Endothelial cell of umbilical vein (primary cell): ENCODE data around the gene DUSP15. TPM values are rescaled to one million over a fixed set of nuclear protein-coding genes. Genes with fewer than 3 reads are reported as not detected.

Experiments used
- BruUV-seq: library from RNA; stranded (reverse); fragments of 400-500 nt; replicated peaks from 2 replicates; lab custom pipeline; 2021; lab: Mats Ljungman, UMichigan
- CTCF ChIA-PET: fragments of 300-600, 350-600 bp; sonication (Branson Sonifier 250); formaldehyde crosslinking; loops from one replicate; lab custom pipeline; 2021; ENCODE audit warnings: antibody characterized with exemption, inconsistent platforms; lab: Charles Lee
- POLR2A ChIA-PET: fragments of 300-600, 350-600 bp; sonication (Branson Sonifier 250); formaldehyde crosslinking; loops from one replicate; lab custom pipeline; 2021; ENCODE audit warnings: antibody characterized with exemption, inconsistent platforms; lab: Charles Lee
- DNase-seq: peaks from one replicate; pipeline ENCODE4 v3.0.0-alpha.2; 2011; ENCODE audit warnings: low read depth, low spot score
- FAIRE-seq: peaks from 2 replicates; lab custom pipeline; 2011; peaks lifted over from hg19 to GRCh38; lab: Jason Lieb, UNC
- H2AFZ ChIP-seq: 2 replicates; pipeline ENCODE4 v1.6.0; 2012; ENCODE audit warnings: low read depth, low read length, control low read depth, inconsistent platforms
- H3K27ac ChIP-seq: 2 replicates; pipeline ENCODE4 v1.5.1; 2011; ENCODE audit warnings: low read depth, mild to moderate bottlenecking, control low read depth, low read length, moderate library complexity; ENCODE audit not compliant: insufficient read depth
- H3K27me3 ChIP-seq, 2 experiments: 2 replicates each; pipeline versions ENCODE4 v1.6.0 to v1.6.1; 2011; ENCODE audit warnings: low read length in 2 of 2, mixed read lengths in 1 of 2; ENCODE audit not compliant: control insufficient read depth in 2 of 2, insufficient read depth in 2 of 2
- H3K36me3 ChIP-seq, 2 experiments: 2 replicates in 1 of 2; 3 replicates in 1 of 2; pipeline ENCODE4 v1.5.1; 2011; ENCODE audit warnings: low read length in 2 of 2, mild to moderate bottlenecking in 1 of 2, moderate library complexity in 1 of 2; ENCODE audit not compliant: control insufficient read depth in 2 of 2, insufficient read depth in 2 of 2; ENCODE audit errors: extremely low read depth in 1 of 2
- H3K4me1 ChIP-seq: 3 replicates; pipeline ENCODE4 v1.5.1; 2011; ENCODE audit warnings: mild to moderate bottlenecking, low read length; ENCODE audit not compliant: control insufficient read depth, insufficient read depth; ENCODE audit errors: extremely low read depth
- H3K4me2 ChIP-seq: 2 replicates; pipeline ENCODE4 v1.6.1; 2011; ENCODE audit warnings: low read length, control low read depth, mixed read lengths; ENCODE audit not compliant: insufficient read depth
- H3K4me3 ChIP-seq, 3 experiments: fragments of 200-600 bp in 1 of 3; sonication (generic), shearing (Covaris generic) in 1 of 3; replicated peaks in 1 of 3; 2 replicates each; pipeline ENCODE4 v1.5.1; 2011 to 2016; ENCODE audit warnings: control low read depth in 3 of 3, low read length in 3 of 3, mild to moderate bottlenecking in 2 of 3, inconsistent platforms in 1 of 3, low read depth in 1 of 3, moderate library complexity in 1 of 3; ENCODE audit not compliant: insufficient read depth in 1 of 3
- H3K79me2 ChIP-seq: 2 replicates; pipeline ENCODE4 v1.6.0; 2012; ENCODE audit warnings: low read length, inconsistent platforms; ENCODE audit not compliant: control insufficient read depth, insufficient read depth
- H3K9ac ChIP-seq: replicated peaks from 2 replicates; pipeline ENCODE3; 2011; ENCODE audit warnings: low read length, control low read depth; ENCODE audit not compliant: insufficient read depth; ENCODE audit errors: extremely low read depth
- H3K9me1 ChIP-seq: replicated peaks from 3 replicates; pipeline ENCODE4 v1.6.0; 2011; ENCODE audit warnings: mild to moderate bottlenecking, low read length; ENCODE audit not compliant: control insufficient read depth, insufficient read depth; ENCODE audit errors: extremely low read depth
- H3K9me3 ChIP-seq: replicated peaks from 2 replicates; pipeline ENCODE4 v1.5.1; 2012; ENCODE audit warnings: low read length, inconsistent platforms; ENCODE audit not compliant: control insufficient read depth, insufficient read depth
- H4K20me1 ChIP-seq: replicated peaks from 2 replicates; pipeline ENCODE3; 2011; ENCODE audit warnings: mild to moderate bottlenecking, low read length; ENCODE audit not compliant: control insufficient read depth, insufficient read depth; ENCODE audit errors: extremely low read depth
- CTCF ChIP-seq, 2 donors: IDR thresholded peaks; 1 replicate in 1 of 2; 2 replicates in 1 of 2; pipeline ENCODE4 v1.5.1; 2011; ENCODE audit warnings: low read length in 2 of 2, mild to moderate bottlenecking in 2 of 2, moderate library complexity in 2 of 2, control low read depth in 1 of 2, inconsistent platforms in 1 of 2, low read depth in 1 of 2; ENCODE audit not compliant: insufficient read depth in 1 of 2; ENCODE audit errors: extremely low read depth in 1 of 2
- EZH2 ChIP-seq: IDR thresholded peaks from 2 replicates; pipeline ENCODE4 v1.6.1; 2012; ENCODE audit warnings: borderline replicate concordance, low read depth, mild to moderate bottlenecking, moderate library complexity, low read length, inconsistent platforms; ENCODE audit not compliant: severe bottlenecking
- FOS ChIP-seq: IDR thresholded peaks from 2 replicates; pipeline ENCODE4 v1.6.1; 2011; ENCODE audit warnings: mild to moderate bottlenecking, low read length, moderate library complexity, borderline replicate concordance; ENCODE audit not compliant: insufficient read depth
- GATA2 ChIP-seq: IDR thresholded peaks from 2 replicates; pipeline ENCODE4 v1.7.0; 2011; ENCODE audit warnings: low read depth, mild to moderate bottlenecking, moderate library complexity, mixed read lengths, low read length; ENCODE audit not compliant: insufficient read length, insufficient read depth
- MYC ChIP-seq: IDR thresholded peaks from one replicate; pipeline ENCODE4 v1.6.1; 2011; ENCODE audit warnings: mild to moderate bottlenecking, low read depth, low read length
- POLR2A ChIP-seq: IDR thresholded peaks from 2 replicates; pipeline ENCODE4 v1.6.1; 2012; ENCODE audit warnings: low read depth, mild to moderate bottlenecking, control low read depth, low read length
- POLR2AphosphoS5 ChIP-seq: IDR thresholded peaks from 2 replicates; pipeline ENCODE4 v1.6.1; 2012; ENCODE audit warnings: low read depth, mild to moderate bottlenecking, control low read depth, low read length, moderate library complexity; ENCODE audit not compliant: insufficient read depth
- dilution Hi-C: fragments of 300-500 bp; cut with MboI; formaldehyde crosslinking; loops from one replicate; pipeline ENCODE4 v1.15.0; 2019; ENCODE audit warnings: low sequenced_read_pairs; ENCODE audit not compliant: extremely low pct_ligation_motif_present
- intact Hi-C: fragments of 100-400 bp; cut with micrococcal nuclease; formaldehyde crosslinking; loops from one replicate; pipeline ENCODE4 v1.10.0; 2022
- polyA plus RNA-seq, 4 experiments: library from polyadenylated mRNA; depleted of rRNA in 3 of 4; stranded (reverse) in 3 of 4; unstranded in 1 of 4; fragments of >200 nt; gene quantifications; 2 replicates each; pipeline versions ENCODE4 v1.2.1 to v1.2.3, GENCODE V29; 2011 to 2012; ENCODE audit warnings: missing spikeins in 1 of 4
- total RNA-seq: library from RNA; stranded (reverse); gene quantifications from 2 replicates; pipeline ENCODE4 v1.2.3, GENCODE V29; 2021
- TF ChIP-seq, protein P1 (sequence below): IDR thresholded peaks from 2 replicates; pipeline ENCODE4 v1.6.1; 2011; ENCODE audit not compliant: insufficient read depth, insufficient read length

DUSP15 gene
- total and polyA plus RNA-seq, 2 donors (not counting 3 experiments of a cell fraction or from before 2014, with no cell fraction given), result 0.33 TPM; not detected in 1

GRCh38 chr20:31907046-31907445, 36.7 kb upstream of the DUSP15 start:
- H3K36me3 ChIP-seq, result no peaks in the 10 kb centered on the region
- no peak overlapping the region for H2AFZ ChIP-seq
- BruUV-seq, result no TSS peak
- H3K27ac ChIP-seq, result no peak overlapping the region
- no peaks in the 10 kb centered on the region for H3K9me1 ChIP-seq
- TF ChIP-seq, protein P1, sequence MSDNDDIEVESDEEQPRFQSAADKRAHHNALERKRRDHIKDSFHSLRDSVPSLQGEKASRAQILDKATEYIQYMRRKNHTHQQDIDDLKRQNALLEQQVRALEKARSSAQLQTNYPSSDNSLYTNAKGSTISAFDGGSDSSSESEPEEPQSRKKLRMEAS, result no peak
- TF ChIP-seq GATA2 (no peak), POLR2AphosphoS5 (no peak), EZH2 (no peak), POLR2A (no peak), MYC (no peak), FOS (no peak), CTCF (IDR thresholded peaks at IDR 0.05; ENCODE audit: extremely low read depth in 1 of 2, insufficient read depth in 1 of 2, low read depth in 1 of 2, low read length in 2 of 2) (no peak)
- POLR2A ChIA-PET, result no interaction called here
- dilution Hi-C loops, result no loop called here
- CTCF ChIA-PET, result no interaction called here
- H3K4me3 ChIP-seq, result no peak overlapping the region
- H3K9ac ChIP-seq, result no peak overlapping the region
- DNase-seq (no peak), FAIRE-seq (no peak)
- H3K9me3 ChIP-seq, result no peaks in the 10 kb centered on the region
- intact Hi-C loops, result no loop called here
- peaks cover 0 to 2% of the 10 kb centered on the region in 2 experiments for H3K27me3 ChIP-seq
- no peaks in the 10 kb centered on the region for H4K20me1 ChIP-seq
- no peaks in the 10 kb centered on the region for H3K79me2 ChIP-seq
- H3K4me2 ChIP-seq, result no peak overlapping the region
- no peaks in the 10 kb centered on the region for H3K4me1 ChIP-seq
